GM18505 (cell line): ENCODE data around the gene SCRT2.
"Not testable (repeated sequence)": the region's sequence is repeated elsewhere in the genome, so short reads cannot be mapped to it uniquely, and the experiment has no call there.

Experiments
- ATAC-seq: cut with Tn5 transposase; IDR thresholded peaks from one replicate; pipeline ENCODE4 v1.9.1; 2021; ENCODE audit not compliant: unreplicated experiment
- POLR2A ChIP-seq: IDR thresholded peaks from 4 replicates; pipeline ENCODE4 v1.6.1; 2011; ENCODE audit warnings: borderline replicate concordance; ENCODE audit not compliant: insufficient read depth, insufficient read length; ENCODE audit errors: extremely low read depth

Gene SCRT2

DNA sequence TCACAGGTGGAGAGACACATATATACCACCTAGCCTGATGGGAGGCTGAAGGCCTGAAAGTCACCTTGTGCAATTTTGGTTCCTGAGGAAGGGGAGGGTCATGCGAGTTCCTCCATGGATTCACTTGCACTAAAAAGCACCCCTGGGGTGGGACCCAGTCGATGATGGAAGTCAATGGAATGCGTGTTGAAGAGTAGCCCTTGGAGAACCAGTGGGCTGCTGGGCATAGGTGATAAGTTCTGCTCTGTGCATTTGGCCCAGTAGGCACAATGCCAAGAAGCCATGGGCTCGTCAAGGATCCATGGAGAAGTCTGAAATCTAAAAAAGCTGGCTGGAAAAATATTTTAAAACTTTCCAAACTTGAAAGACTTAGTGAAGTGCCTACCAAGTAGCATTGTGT is 18.9 kb upstream of the SCRT2 start:
- ATAC-seq = no peak
- no peak for TF ChIP-seq POLR2A

DNA sequence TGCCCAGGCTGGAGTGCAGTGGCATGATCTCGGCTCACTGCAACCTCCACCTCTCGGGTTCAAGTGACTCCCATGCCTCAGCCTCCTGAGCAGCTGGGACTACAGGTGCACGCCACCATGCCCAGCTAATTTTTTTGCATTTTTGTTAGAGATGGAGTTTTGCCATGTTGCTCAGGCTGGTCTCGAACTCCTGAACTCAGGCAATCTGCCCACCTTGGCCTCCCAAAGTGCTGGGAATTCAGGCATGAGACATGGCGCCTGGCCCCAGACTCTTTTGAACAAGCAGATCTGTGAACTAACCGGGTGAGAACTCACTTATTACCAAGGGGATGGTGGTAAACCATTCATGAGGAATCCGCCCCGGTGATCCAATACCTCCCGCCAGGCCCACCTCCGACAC is 18.2 kb upstream of the SCRT2 start:
- not testable (repeated sequence) for ATAC-seq

DNA sequence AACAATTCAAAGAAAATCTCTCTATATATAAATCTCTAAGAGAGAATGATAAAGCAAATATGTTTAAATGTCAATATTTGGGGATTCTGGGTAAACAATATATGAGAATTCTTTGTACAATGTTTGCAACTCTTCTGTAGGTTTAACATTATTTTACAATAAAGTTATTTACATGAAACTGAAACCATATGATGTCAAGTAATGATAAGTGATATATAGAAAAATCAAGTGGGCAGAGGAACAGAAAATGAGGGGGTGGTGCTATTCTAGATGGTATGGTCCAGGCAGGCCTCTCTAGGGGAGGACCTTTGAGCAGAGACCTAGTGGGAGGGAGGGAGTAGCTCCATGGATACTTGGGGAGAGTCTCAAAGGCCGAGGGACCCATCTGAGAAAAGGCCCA is 16.4 kb upstream of the SCRT2 start:
- ATAC-seq = no peak
- no peak for TF ChIP-seq POLR2A

DNA sequence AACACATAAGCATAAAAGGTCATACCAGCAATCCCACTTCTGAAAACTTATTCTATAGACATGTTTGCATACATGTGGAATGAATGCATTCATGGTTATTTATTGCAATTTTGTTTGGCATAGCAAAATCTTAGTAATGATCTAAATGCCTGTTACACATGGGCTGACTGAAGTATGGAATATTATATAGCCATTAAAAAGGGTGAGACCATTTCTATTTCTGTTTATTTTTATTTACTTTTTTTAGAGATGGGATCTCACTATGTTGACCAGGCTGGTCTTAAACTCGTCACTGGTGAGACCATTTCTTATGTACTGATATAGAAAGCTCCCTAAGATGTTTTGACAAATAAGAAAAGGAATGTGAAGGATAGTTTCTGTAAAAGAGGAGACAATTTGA is 14.3 kb upstream of the SCRT2 start:
- no peak for ATAC-seq
- no peak for TF ChIP-seq POLR2A

DNA sequence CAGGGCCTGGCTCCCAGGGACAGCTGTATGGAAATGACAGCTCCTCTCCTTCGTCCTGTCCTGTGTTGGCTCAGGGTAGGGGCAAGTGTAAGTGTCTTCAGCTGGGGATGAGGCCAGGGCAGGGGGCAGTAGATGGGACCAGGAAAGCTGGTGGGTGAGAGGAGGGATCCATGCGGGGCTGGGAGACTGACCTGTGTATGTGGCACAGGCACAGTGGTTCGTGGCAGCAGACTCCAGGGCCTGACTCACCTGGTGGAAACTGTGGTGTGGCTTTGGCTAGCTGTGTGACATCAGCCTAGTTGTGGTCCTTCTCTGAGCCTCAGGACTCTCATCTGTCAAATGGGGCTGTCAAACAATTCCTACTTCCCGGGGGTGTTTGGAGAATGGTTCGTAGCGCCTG is 13.7 kb upstream of the SCRT2 start:
- ATAC-seq = no peak
- TF ChIP-seq POLR2A = no peak

DNA sequence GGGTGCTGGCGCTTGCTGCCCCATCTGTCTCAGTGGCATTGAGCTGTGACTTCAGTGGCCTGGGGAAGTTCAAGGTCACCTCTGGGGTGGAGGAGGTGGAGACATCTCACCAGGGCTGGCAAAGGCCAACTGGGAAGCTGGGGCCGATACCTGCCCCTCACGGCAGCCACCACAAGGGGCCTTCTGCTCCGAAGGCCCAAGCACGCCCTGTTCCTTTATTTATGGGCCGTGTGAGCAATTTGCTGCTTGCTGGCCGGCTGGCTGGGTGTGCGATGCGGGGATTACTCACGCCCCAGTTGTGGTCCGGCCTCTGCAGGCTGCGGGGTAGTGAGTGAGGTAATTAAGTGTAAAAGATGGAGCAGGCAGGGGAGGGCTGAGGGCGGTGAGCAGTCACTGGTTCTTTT is 13.2 kb upstream of the SCRT2 start:
- TF ChIP-seq POLR2A = no peak
- no peak for ATAC-seq

DNA sequence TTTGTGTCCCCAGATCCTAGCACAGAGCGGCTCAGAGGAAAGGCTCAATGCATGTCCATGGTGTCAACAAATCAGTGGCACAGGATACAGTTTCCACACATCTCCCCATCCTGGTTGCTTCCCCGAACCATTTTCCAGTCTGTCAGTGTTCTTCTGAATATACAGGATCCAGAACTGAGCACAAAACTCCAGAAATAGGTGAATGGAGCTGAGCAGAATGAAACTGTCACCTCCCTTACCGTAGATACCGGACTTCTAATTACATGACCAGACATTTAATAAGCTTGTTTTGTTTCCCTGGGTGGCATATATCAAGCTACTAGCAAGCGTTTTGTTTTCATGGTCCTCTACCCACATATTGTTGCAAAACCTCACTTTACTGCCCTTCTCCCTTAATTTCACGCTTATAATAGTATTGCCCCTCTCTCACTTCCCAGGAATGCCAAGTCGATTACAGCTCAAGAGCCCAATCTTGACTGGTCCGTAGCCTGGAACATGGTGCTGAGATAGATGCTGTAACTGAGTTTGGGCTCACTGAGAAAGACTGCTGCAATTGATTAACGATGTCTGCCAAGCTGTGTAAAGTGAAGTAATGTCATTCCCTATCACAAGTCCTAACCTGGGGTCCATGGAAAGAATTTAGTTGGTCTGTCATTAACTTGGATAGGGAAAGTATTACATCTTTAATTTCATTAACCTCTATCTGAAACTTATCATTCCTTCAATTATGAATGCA is 12.0 kb upstream of the SCRT2 start:
- ATAC-seq = no peak
- TF ChIP-seq POLR2A = no peak

DNA sequence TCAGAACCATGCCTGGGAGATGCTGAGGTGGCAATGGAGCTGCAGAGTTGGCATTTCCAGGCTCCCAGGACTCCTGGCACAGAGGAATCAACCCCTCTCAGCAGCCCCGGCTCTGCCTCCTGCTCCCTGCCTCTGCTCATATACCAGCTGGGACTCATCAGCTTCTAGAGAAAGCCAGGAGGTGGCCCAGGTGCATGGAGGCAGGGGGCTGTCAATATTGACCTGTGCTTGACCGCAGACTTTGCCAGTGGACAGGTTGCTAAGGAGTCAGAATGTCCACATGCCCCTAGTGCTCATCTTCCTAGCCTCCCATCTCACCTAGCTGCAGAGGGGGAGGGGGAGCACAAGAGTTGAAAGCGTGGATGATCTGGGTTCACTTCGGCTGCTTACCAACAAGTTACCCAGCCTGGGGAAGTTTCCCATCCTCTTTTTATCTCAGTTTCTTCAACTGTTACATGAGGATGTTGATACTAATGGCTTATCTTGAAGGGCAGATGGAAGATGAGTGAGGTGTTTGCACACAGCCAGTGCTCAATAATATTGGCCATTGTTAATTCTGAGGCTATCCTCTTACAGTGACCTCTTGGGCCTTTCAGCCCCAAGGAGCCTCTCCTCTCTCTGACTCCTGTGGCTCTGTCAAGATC is 9.2 kb upstream of the SCRT2 start:
- no peak for TF ChIP-seq POLR2A
- ATAC-seq = no peak

DNA sequence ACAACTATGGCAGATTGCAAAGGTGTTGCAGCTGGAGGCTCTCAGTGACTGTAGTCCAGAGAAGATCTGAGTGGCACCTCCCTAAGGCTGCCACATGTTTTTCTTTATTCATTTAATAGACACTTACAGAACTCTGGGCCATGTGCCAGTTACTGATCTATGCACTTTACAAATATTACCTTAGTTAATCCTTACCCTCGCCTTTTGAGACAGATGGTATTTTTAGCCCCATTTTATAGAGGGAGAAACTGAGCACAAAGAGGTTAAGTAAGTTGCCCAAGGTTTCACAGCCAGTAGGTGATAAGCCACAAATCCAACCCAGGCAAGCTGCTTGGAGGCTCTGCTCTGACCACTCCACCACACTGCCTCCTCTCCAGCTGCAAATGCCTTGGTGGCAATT is 6.5 kb upstream of the SCRT2 start:
- no peak for ATAC-seq
- TF ChIP-seq POLR2A = no peak

DNA sequence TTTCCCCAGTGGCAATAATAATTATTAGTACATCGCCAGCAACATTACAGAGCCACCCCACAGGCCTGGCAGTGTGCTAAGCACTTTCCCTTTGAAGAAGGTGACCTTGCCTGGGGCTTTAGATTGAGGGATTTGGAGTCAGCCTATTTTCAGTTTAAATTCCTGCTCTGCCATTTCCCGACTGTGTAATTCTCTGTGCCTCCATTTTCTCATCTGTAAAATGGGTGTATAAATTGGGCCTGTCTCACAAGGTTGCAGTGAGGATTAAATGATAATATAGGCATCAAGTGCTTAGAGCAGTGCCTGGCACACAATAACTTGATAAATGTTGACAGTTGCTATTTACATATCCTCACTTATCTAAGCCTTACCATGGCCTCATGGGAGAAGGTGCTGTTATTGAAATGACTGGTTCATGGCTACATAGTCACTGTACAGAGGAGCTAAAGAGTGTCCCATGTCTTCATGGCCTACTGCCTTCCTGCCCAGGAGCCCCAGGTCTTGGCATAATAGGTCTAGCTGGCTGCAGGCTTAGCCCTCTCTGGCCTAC is 5.1 kb upstream of the SCRT2 start:
- ATAC-seq = no peak

DNA sequence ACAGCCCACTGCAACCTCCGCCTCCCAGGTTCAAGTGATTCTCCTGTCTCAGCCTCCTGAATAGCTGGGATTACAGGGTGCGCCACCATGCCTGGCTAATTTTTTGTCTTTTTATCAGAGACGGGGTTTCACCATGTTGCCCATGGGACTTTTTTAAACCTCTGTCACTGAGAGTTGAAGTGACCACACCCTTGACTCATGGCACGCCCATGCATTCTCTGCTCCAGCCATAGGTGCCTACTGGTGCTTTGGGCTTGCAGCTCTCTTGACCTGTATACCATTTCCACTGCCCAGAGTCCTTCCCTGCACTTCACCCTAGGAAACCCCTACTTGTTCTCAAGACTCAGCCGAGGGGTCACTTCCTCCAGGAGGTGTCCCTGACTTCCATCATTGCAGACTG is 2.4 kb upstream of the SCRT2 start:
- TF ChIP-seq POLR2A = no peak
- ATAC-seq = no peak

More for the DNA sequence above, 5.1 kb upstream of the SCRT2 start:
- no peak for TF ChIP-seq POLR2A

DNA sequence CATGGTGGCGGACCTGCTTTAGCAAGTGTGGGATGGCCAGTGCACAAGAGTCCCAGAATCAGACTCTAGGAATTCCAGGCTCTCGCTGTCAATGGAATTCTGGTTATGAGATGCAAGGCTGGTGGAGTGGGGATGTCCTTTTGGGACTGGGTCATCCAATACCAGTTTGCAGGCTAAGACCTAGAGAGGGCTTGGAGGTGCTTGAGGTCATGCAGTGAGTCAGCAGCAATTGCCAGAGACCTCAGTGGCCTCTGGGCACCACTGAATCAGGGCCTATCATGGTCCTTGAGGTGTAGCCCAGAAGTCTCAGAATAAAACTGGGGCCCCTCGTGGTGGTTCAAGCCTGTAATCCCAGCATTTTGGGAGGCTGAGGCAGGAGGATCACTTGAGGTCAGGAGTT is 1.4 kb upstream of the SCRT2 start:
- TF ChIP-seq POLR2A = no peak
- ATAC-seq = no peak

DNA sequence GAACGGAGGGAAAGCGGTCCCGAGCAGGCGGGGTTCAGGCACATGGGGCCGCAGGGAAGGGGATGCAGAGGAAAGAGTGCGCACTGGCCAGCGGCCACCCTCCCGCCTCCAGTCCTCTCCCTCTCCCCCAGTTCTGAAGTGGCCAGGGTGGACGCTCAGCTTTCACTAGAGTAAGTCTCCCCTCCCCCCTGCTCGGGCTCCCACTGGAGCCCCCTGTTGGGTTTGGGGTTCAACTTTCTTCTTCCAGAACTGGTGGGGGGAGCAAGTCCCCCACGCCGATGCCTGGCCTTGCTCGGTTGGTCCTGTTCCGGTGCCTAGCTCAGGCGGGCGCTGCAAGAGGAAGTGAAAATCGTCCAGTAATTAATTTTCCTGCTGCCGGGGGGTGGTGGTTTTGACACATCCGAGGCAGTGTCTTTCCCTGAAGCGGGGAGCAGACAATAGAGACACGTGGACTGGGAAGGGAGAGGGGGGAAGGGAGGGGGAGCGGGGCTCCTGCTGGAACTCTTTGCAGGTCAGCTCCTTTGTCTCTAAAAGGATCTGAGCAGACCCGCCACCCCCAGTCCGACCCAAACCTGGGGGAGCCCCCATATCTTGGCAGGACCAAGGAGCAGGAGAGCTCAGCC is 824 bp upstream of the SCRT2 start:
- no peak for TF ChIP-seq POLR2A
- no peak for ATAC-seq

DNA sequence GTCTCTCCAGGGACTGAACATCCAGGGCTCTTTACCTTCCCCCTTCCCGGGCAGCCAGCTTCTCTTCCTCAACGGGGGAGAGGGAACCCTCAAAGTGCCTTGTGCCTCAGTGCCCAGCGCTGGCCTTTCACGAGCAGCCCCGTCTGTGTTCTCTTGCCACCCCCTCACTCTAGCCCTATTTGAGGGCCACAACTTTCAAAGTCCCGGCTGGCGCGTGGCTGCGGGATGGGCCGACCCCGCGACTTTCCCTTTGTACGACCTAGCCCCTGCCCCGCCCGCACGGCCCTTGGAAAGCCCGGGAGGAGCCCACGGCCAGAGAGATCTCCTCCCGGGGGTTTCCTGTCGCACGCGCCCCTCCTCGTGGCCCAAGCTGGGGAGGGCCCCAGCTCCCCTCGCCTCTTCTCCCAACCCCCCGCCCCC is 559 bp downstream of the SCRT2 start:
- no peak for TF ChIP-seq POLR2A
- no peak for ATAC-seq
